PC-3 (cell line): ENCODE results near the gene FOXP4. TPM values are rescaled to one million over a fixed set of nuclear protein-coding genes. Genes with fewer than 3 reads are reported as not detected.

Experiments used
- ATAC-seq: fragments of 200-7000 bp; cut with Tn5 transposase; 2 replicates; pipeline ENCODE4 v1.9.1; 2020; ENCODE audit warnings: mild to moderate bottlenecking, moderate library complexity
- BruUV-seq: library from RNA; stranded (reverse); fragments of 400-500 nt; replicated peaks from 2 replicates; lab custom pipeline; 2021; lab: Mats Ljungman, UMichigan
- CTCF ChIA-PET: fragments of 300-600 bp; sonication (Branson Sonifier 250); formaldehyde crosslinking; loops from one replicate; lab custom pipeline; 2022; ENCODE audit warnings: antibody characterized with exemption; lab: Charles Lee
- POLR2A ChIA-PET: fragments of 300-600 bp; sonication (Branson Sonifier 250); formaldehyde crosslinking; loops from one replicate; lab custom pipeline; 2022; ENCODE audit warnings: antibody characterized with exemption; ENCODE audit not compliant: unreplicated experiment; lab: Charles Lee
- DNase-seq: peaks from one replicate; pipeline ENCODE4 v3.0.0-alpha.2; 2015
- H2AFZ ChIP-seq: fragments of 300-600 bp; sonication (generic); 2 replicates; pipeline ENCODE4 v1.6.0; 2016; ENCODE audit warnings: antibody characterized with exemption, low read length
- H3F3A ChIP-seq: fragments of 300-600 bp; sonication (generic); one replicate; pipeline ENCODE4 v1.6.0; 2017; ENCODE audit warnings: antibody characterized with exemption, low read length, control low read depth, mild to moderate bottlenecking; ENCODE audit not compliant: unreplicated experiment
- H3K27ac ChIP-seq: fragments of 300-600 bp; sonication (generic); 2 replicates; pipeline ENCODE4 v1.5.1; 2016; ENCODE audit warnings: mild to moderate bottlenecking, low read length
- H3K27me3 ChIP-seq: fragments of 300-600 bp; sonication (generic); 2 replicates; pipeline ENCODE4 v1.6.1; 2016; ENCODE audit warnings: low read length, mixed read lengths
- H3K36me3 ChIP-seq: fragments of 300-600 bp; sonication (generic); 2 replicates; pipeline ENCODE4 v1.6.1; 2016; ENCODE audit warnings: low read depth, mixed run types, low read length, mixed read lengths
- H3K4me1 ChIP-seq: fragments of 300-600 bp; sonication (generic); 2 replicates; pipeline ENCODE4 v1.5.1; 2016; ENCODE audit warnings: low read length; ENCODE audit not compliant: insufficient read depth
- H3K4me2 ChIP-seq: fragments of 300-600 bp; sonication (generic); 2 replicates; pipeline ENCODE4 v1.6.0; 2016; ENCODE audit warnings: low read length
- H3K4me3 ChIP-seq: fragments of 300-600 bp; sonication (generic); 2 replicates; pipeline ENCODE4 v1.5.1; 2016; ENCODE audit warnings: mild to moderate bottlenecking, low read length, mixed read lengths
- H3K79me2 ChIP-seq: fragments of 300-600 bp; sonication (generic); 2 replicates; pipeline ENCODE4 v1.6.1; 2017; ENCODE audit warnings: low read length, mixed read lengths
- H3K9ac ChIP-seq: fragments of 300-600 bp; sonication (generic); 2 replicates; pipeline ENCODE4 v1.6.0; 2016; ENCODE audit warnings: mild to moderate bottlenecking, low read length
- H3K9me2 ChIP-seq: fragments of 300-600 bp; sonication (generic); replicated peaks from 2 replicates; pipeline ENCODE4 v1.6.1; 2016; ENCODE audit warnings: mixed run types, low read length, mixed read lengths
- H3K9me3 ChIP-seq: fragments of 300-600 bp; sonication (generic); 2 replicates; pipeline ENCODE4 v1.6.1; 2016; ENCODE audit warnings: low read length, mixed read lengths
- H4K20me1 ChIP-seq: fragments of 300-600 bp; sonication (generic); 2 replicates; pipeline ENCODE4 v1.6.1; 2016; ENCODE audit warnings: low read length, mixed read lengths
- CTCF ChIP-seq: fragments of 300-600 bp; sonication (generic); conservative IDR thresholded peaks from 2 replicates; pipeline ENCODE4 v1.5.1; 2017; ENCODE audit warnings: antibody characterized with exemption, low read depth, mild to moderate bottlenecking, low read length
- EZH2 ChIP-seq: fragments of 300-600 bp; sonication (generic); IDR thresholded peaks from one replicate; pipeline ENCODE4 v1.6.1; 2017; ENCODE audit warnings: antibody characterized with exemption, mild to moderate bottlenecking, low read length; ENCODE audit not compliant: unreplicated experiment
- EZH2phosphoT487 ChIP-seq: fragments of 300-600 bp; sonication (generic); IDR thresholded peaks from 2 replicates; pipeline ENCODE4 v1.6.1; 2018; ENCODE audit warnings: mild to moderate bottlenecking, antibody characterized with exemption, low read length, borderline replicate concordance
- intact Hi-C: fragments of 100-400 bp; cut with micrococcal nuclease; formaldehyde crosslinking; loops from 2 replicates; pipeline ENCODE4 v1.9.0; 2023
- total RNA-seq: library from RNA; depleted of rRNA; stranded (reverse); fragments of >200 nt; gene quantifications from 2 replicates; pipeline ENCODE4 v1.2.3, GENCODE V29; 2014

The FOXP4 gene
- total RNA-seq, 1 experiment from 2014 or later: 6.7 TPM

GRCh38 chr6:41502566-41502916, 43.6 kb upstream of the FOXP4 start:
- H3K27me3 ChIP-seq: peaks cover 30% of the 10 kb centered on the region

GRCh38 chr6:41502917-41503671, 43.1 kb upstream of the FOXP4 start:
- H3K9me3 ChIP-seq: no peaks in the 10 kb centered on the region
- ChIA-PET POLR2A (no interaction called here), CTCF (no interaction called here)
- peak overlapping the region; percentile 86 for H3K4me2 ChIP-seq
- H3K9me2 ChIP-seq: no peaks in the 10 kb centered on the region
- H3K79me2 ChIP-seq: no peaks in the 10 kb centered on the region
- no peak overlapping the region for H3K27ac ChIP-seq
- TF ChIP-seq EZH2 (no peak), CTCF (no peak), EZH2phosphoT487 (no peak)
- H3K4me3 ChIP-seq: peak overlapping the region; percentile 71; the same call in 1 of the 2 replicates
- H3F3A ChIP-seq: no peaks in the 10 kb centered on the region
- no peak overlapping the region for H3K9ac ChIP-seq
- BruUV-seq: no TSS peak
- H4K20me1 ChIP-seq: no peaks in the 10 kb centered on the region
- no peak overlapping the region for H2AFZ ChIP-seq
- peaks cover 14% of the 10 kb centered on the region for H3K4me1 ChIP-seq
- peaks cover 29% of the 10 kb centered on the region for H3K27me3 ChIP-seq
- DNase-seq (no peak), ATAC-seq (no peak)
- no peaks in the 10 kb centered on the region for H3K36me3 ChIP-seq
- intact Hi-C loops: no loop called here

More at GRCh38 chr6:41502566-41502916, 43.6 kb upstream of the FOXP4 start:
- BruUV-seq: no TSS peak
- no peak overlapping the region for H3K9ac ChIP-seq
- TF ChIP-seq CTCF: no peak
- TF ChIP-seq EZH2phosphoT487: no peak
- TF ChIP-seq EZH2: no peak
- H3K4me3 ChIP-seq: no peak overlapping the region
- H3F3A ChIP-seq: no peaks in the 10 kb centered on the region
- ATAC-seq (no peak), DNase-seq (no peak)
- no peak overlapping the region for H3K4me2 ChIP-seq
- H4K20me1 ChIP-seq: no peaks in the 10 kb centered on the region
- intact Hi-C loops: no loop called here
- H2AFZ ChIP-seq: no peak overlapping the region
- ChIA-PET POLR2A (no interaction called here), CTCF (no interaction called here)
- H3K79me2 ChIP-seq: no peaks in the 10 kb centered on the region
- H3K9me3 ChIP-seq: no peaks in the 10 kb centered on the region
- no peaks in the 10 kb centered on the region for H3K36me3 ChIP-seq
- peaks cover 14% of the 10 kb centered on the region for H3K4me1 ChIP-seq
- H3K9me2 ChIP-seq: no peaks in the 10 kb centered on the region
- no peak overlapping the region for H3K27ac ChIP-seq

- intact Hi-C loops: no loop called here
- H3K79me2 ChIP-seq: no peaks in the 10 kb centered on the region
- DNase-seq (peak; percentile 10), ATAC-seq (peak; percentile 42)
- no peaks in the 10 kb centered on the region for H3K9me2 ChIP-seq
- no peaks in the 10 kb centered on the region for H3K36me3 ChIP-seq
- H3K4me2 ChIP-seq: peak overlapping the region; percentile 86
- H3K27me3 ChIP-seq: peaks cover 29% of the 10 kb centered on the region
- H3K4me1 ChIP-seq: peaks cover 14% of the 10 kb centered on the region
- H3K27ac ChIP-seq: no peak overlapping the region
- TF ChIP-seq EZH2: no peak
- no peak for TF ChIP-seq CTCF
- no peak for TF ChIP-seq EZH2phosphoT487
- no peaks in the 10 kb centered on the region for H3K9me3 ChIP-seq
- ChIA-PET CTCF (no interaction called here), POLR2A (no interaction called here)
- peak overlapping the region; percentile 84 for H2AFZ ChIP-seq
- no peaks in the 10 kb centered on the region for H4K20me1 ChIP-seq
- H3F3A ChIP-seq: no peaks in the 10 kb centered on the region
- no TSS peak for BruUV-seq
- H3K9ac ChIP-seq: no peak overlapping the region
- peak overlapping the region; percentile 71 for H3K4me3 ChIP-seq
These were observed 42.2 kb upstream of the FOXP4 start for GRCh38 chr6:41503827-41504465.
